HG03066 (cell line): Measurements from ENCODE around the gene POLR1B.
A peak's percentile ranks its signal among the peaks of the same experiment; 100 is the strongest.
"Not testable (repeated sequence)": the region's sequence is repeated elsewhere in the genome, so short reads cannot be mapped to it uniquely, and the experiment has no call there.

Source experiments
- ATAC-seq: cut with Tn5 transposase; IDR thresholded peaks from one replicate; pipeline ENCODE4 v1.9.1; 2021; ENCODE audit warnings: low read depth; ENCODE audit not compliant: unreplicated experiment

POLR1B gene

DNA sequence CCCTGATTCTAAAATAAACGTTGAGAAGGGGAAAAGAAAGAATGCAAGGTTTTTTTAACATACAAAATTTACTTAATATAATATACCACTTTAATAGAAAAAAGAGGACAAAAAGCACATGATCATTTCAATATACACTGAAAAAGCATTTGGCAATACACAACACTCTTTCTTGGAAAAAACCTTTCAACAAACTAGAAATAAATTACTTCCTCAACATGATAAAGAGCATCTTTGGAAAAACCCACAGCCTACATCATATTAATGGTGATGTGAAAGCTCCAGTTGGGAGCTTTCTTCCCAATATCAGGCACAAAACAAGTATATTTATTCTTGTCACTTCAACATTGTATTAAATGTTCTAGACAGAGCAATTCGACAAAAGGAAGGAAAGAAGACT lies 3.0 kb upstream of the POLR1B start:
- no peak for ATAC-seq

- no peak for ATAC-seq
Measured at GRCh38 chr2:112540906-112541305, 1.4 kb upstream of the POLR1B start.

DNA sequence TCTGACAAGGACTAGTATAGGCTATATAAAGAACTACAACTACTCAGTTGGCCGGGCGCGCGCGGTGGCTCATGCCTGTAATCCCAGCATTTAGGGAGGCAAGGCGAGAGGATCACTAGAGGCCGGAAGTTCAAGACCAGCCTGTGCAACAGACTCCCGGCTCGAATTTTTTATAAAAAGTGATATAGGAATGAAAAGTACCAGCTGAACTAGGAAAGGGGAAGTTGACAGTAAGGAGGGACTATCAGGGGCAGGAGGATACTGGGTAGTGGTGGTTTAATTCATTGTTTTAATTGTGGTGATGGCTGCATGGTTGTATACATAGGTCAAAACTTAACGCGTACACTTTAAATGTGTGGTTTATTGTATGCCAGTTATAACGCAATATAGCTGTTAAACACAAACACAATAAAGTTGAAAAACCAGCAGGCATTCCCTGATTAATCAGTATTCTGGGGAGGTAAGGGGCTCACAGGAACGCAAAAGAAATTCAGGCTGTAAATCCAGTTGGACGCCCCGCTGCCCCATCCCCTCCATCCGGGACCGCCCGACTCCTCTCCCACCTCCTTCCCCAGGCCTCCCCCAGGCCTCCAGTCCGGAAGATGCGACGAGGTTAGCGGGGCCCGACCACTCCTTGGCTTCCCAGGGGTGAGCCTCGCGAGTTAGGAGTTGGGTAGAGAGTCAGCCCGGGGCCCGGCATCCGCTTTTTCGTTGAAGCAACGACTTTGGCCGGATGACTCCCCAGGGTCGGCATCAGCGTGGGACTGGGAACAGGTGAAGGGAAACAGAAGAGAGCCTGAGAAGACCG lies 746 bp upstream of the POLR1B start:
- ATAC-seq: peak; percentile 55

DNA sequence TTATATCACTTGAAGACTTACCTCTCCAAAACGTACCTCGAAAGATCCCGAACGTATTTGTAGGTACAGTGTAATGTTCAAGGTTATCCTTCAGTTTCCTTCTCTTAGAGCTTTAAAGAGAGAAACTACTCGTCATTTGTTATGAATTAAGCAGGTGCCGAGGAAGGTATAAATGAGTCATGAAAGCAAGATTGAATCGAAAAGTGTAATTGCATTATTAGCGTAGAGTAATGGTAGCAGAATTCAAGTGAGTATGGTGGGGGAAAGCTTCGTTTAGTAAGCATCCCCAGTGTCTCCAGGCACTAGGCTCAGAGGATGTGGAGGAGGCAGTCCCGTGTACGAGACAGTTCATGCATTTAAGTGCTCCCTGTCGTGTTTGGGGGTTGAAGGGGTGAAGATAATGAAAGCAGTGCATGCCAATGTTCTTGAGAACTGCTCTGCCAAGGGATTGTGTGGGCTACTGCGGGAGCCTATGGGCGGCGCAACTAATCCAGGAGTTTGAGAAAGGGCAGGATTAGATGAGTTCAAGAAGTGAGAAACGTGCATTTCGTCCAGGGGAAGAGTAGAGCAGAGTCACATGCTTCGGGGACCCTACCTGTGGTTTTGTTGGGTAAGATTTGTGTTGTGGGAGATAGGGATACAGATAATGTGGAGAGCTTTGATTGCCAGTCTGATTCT lies 858 bp downstream of the POLR1B start:
- no peak for ATAC-seq

DNA sequence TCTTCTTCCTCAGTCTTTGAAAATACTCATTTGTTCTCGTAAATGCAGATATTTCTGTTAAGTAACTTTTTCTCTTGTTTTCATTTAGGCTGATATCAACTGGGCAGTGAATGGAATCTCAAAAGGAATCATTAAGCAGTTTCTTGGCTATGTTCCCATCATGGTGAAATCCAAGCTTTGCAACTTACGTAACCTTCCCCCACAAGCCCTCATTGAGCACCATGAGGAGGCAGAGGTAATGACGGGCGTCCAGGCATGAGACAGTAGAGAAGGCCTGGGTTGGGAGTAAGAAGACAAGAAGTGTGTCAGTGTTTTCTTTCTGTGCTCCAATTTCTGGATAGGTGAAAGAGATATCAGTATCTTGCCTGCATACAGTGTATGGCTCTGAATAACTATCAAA lies 5.1 kb downstream of the POLR1B start:
- no peak for ATAC-seq

DNA sequence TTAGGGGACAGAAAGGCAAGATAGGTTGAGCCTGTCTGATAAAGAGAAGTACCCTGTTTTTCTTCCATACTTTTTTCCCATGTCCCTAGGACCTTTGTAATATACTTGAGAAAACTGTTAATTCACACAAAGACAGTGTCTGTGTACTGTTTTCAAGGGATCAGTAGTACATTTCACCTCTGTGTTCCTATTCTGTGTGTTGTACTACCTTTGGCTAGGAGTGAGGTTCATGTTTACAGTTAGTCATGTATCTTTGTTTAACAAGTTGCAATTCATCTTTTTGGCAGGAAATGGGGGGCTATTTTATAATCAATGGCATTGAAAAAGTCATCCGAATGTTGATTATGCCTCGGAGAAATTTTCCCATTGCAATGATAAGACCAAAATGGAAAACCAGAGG lies 6.7 kb downstream of the POLR1B start:
- ATAC-seq: no peak

DNA sequence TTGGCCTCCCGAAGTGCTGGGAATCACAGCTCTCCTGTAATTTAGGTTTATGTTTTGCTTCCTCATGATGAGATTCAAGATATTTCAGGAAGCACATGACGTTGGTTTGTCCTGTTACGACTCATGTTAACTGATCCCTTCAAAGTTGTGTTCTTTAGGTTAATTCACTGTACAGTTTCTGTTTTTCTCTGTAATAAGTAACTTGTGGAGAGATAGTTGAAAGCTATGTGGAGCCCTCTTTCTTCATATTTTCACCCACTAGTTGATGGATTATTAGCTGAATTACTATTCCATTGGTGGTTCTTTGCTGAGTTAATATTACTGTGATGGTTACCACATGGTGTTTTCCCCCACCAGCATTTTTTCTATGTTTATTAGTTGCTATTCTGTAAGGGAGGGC lies 23.8 kb downstream of the POLR1B start:
- ATAC-seq: peak; percentile 68

DNA sequence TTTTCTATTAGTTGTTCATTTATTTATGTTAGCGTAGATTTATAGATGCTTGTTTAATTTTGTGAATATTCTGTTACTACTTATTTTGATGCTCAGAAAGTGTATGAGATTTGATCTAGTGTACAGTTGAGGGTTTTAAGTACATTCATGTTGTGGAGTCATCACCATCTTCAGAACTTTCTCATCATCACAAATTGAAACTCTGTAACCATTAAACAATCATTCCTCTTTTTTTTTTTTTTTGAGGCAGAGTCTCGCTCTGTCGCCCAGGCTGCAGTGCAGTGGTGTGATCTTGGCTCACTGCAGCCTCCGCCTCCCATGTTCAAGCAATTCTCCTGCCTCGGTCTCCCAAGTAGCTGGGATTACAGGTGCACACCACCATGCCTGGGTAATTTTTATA lies 24.2 kb downstream of the POLR1B start:
- ATAC-seq: not testable (repeated sequence)

DNA sequence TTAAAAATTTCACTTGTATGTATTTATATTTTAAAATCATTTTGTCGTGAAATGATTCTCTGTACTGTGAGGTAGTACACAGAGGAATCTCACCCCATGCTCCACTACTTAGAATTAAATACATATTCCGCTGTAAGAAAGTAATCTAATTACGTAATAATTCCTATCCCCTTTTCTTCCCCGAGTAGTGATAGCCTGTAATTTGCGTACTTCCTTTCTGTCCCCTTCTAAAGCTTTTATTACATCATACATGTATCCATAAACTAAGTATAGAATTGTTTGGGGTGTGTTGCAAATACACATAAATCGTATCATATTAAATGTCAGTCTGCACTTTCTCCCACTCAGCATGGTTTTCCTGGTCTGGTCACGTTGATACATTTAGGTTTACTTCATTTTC lies 29.7 kb downstream of the POLR1B start:
- ATAC-seq: no peak

DNA sequence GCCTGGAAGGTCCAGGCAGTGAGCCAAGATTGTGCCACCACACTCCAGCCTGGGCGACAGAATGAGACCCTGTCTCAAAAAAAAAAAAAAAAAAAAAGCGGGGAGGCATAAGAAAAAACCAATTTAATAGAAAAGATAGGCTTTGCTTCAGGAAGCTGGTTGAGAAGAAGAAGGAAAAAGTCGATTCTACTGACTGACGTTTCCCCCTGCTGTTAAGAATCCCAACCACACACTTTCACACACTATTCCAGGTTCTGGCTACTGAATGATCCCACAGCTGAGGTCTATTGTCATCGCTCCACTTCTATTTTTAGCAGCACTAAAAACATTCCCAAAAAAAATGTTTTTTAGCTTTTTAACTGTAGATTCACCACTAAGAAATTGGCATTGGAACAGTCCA lies 35.5 kb downstream of the POLR1B start:
- no peak for ATAC-seq

DNA sequence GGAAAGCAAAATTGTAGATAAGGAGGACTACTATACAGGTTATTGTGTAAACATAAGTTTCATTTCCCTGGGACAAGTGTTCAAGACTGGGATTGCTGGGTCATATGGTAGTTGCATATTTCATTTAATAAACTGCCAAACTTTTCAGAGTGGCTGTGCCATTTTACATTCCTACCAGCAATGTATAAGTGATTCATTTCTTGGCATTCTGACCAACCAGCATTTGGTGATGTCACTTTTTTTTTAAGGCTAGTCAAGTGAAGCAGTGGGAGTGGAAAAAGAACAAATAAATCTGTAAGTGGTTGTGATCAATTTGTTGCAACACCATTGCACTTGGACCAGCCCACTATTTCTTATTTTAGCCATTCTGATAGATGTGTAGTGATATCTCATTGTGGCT lies 37.0 kb downstream of the POLR1B start:
- ATAC-seq: no peak

DNA sequence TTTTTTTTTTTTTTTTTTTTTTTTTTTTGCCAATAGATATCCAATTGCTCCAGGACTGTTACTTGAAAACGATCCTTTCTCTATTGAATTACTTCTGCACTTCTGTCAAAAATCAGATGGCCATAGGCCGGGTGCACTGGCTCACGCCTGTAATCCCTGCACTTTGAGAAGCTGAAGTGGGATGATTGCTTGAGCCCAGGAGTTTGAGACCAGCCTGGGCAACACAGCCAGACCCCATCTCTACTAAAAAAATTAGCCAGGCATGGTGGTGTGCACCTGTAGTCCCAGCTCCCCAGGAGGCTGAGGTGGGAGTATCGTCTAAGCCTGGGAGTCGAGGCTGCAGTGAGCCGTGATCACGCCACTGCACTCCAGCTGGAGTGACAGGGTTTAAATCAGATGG lies 37.8 kb downstream of the POLR1B start:
- no peak for ATAC-seq

DNA sequence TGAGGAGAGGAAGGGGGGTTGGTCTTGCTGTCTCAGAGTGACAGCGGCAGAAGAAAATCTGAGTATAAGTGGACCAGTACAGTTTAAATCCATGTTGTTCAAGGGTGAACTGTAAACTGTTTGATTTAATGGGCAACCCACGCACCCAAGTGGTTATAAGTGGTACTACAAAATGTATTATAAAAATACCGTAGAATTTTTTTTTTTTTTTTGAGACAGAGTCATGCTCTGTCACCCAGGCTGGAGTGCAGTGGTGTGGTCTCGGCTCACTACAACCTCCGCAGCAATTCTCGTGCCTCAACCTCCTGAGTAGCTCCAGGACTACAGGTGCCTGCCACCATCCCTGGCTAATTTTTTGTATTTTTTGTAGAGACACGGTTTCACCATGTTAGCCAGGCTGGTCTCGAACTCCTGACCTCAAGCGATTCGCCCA lies 40.1 kb downstream of the POLR1B start:
- ATAC-seq: no peak

DNA sequence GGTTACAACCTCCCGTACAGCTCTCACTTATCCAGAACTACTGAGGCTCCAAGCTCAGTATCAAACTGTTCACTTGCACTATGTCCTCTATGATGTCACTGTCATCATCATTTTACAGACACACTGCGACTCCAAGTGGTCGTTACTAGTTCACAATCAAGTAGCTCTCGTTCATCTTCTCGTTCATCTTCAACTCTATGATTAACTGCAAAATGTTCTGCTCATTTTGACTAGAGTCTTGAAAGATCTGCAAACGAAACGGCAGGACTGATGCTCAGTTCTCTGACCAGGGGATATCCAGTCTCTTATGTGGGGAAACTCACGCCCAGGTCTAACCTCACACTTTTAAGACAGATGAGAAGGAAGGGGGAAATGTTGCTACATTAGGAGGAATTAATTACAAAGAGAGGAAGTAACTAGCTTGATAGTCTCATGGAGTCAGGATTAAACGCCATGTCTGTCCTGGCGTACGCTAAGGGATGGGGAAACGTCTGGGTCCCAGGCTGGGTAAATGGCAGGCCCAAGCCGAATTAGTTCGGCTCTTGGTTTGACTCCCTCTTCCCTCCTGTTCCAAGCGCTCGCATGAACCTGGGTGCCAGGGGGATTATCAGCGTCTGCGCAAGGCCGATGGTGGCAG lies 41.4 kb downstream of the POLR1B start:
- no peak for ATAC-seq

- ATAC-seq: peak; percentile 86
Measured at GRCh38 chr2:112584134-112584890, 42.0 kb downstream of the POLR1B start, which contains the start of gene CHCHD5. Gene CHCHD5 (plus strand): TSS chr2:112584609. CDS start chr2:112584648, 39 bp downstream.

GRCh38 chr2:112584891-112585250 lies 42.6 kb downstream of the POLR1B start:
- ATAC-seq: no peak

DNA sequence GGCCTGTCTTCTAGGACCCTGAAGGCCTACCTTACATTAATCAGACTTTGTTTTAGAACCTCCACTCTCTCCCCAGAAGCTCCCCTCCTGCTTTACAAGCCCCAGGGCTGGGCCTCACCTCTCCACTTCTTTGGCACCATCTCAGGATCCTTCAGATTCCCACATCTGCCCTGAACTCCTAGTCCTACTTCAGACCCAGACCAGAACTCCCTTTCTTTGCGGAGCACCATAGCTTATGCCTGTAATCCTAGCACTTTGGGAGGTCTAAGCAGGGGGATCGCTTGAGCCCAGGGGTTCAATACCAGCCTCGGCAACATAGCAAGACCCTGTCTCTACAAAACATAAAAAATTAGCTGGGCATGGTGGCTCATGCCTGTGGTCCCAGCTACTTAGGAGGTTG lies 43.1 kb downstream of the POLR1B start:
- ATAC-seq: no peak

GRCh38 chr2:112585873-112586464 lies 43.7 kb downstream of the POLR1B start:
- ATAC-seq: no peak

GRCh38 chr2:112588611-112589045 lies 46.4 kb downstream of the POLR1B start:
- ATAC-seq: no peak

- ATAC-seq: no peak
Measured at GRCh38 chr2:112591413-112591812, 49.1 kb downstream of the POLR1B start.
